Lung microvascular endothelial cell (primary cell): Measurements from ENCODE around the gene IL1RAPL2. TPM values are rescaled to one million over a fixed set of nuclear protein-coding genes. Genes with fewer than 3 reads are reported as not detected.
"Not testable (repeated sequence)": the region's sequence is repeated elsewhere in the genome, so short reads cannot be mapped to it uniquely, and the experiment has no call there.

Experiments used
- DNase-seq, 2 donors: peaks; one replicate each; pipeline versions ENCODE4 v3.0.0 to v3.0.0-alpha.2; 2010; ENCODE audit warnings: low read depth in 2 of 2
- total RNA-seq: library from RNA; depleted of rRNA; stranded (reverse); fragments of >200 nt; gene quantifications from 2 replicates; pipeline ENCODE4 v1.2.1, GENCODE V29; 2014

IL1RAPL2 gene
- total RNA-seq, 1 donor from 2014 or later, result not detected

- DNase-seq, result no peak
These were observed 1209.7 kb downstream of the IL1RAPL2 start for GRCh38 chrX:105775679-105776078.

GRCh38 chrX:105781804-105782203 is 1215.8 kb downstream of the IL1RAPL2 start:
- no peak for DNase-seq

GRCh38 chrX:105796877-105797276 is 1230.9 kb downstream of the IL1RAPL2 start:
- DNase-seq, result not testable (repeated sequence)

GRCh38 chrX:105803891-105804290 is 1237.9 kb downstream of the IL1RAPL2 start:
- no peak for DNase-seq

- DNase-seq, result not testable (repeated sequence)
These were observed 1239.7 kb downstream of the IL1RAPL2 start for GRCh38 chrX:105805655-105806054.

- no peak for DNase-seq
These were observed 1250.5 kb downstream of the IL1RAPL2 start for GRCh38 chrX:105816517-105816916.
